Measurements from ENCODE around the gene DOHH.
"Not testable (repeated sequence)": the region's sequence is repeated elsewhere in the genome, so short reads cannot be mapped to it uniquely, and the experiment has no call there.

The DOHH gene

GRCh38 chr19:3456925-3457527 is 43.4 kb downstream of the DOHH start:
- H3K27ac ChIP-seq: no peak overlapping the region

GRCh38 chr19:3455960-3456601 is 44.4 kb downstream of the DOHH start:
- H3K27ac ChIP-seq: no peak overlapping the region
- TF ChIP-seq CTCF (conservative IDR thresholded peaks at IDR 0.05): no peak

More at GRCh38 chr19:3456925-3457527, 43.4 kb downstream of the DOHH start:
- no peak for TF ChIP-seq CTCF (conservative IDR thresholded peaks at IDR 0.05)

GRCh38 chr19:3455393-3455955 is 45.0 kb downstream of the DOHH start:
- H3K27ac ChIP-seq: no peak overlapping the region
- no peak for TF ChIP-seq CTCF (conservative IDR thresholded peaks at IDR 0.05)

- no peak overlapping the region for H3K27ac ChIP-seq
- no peak for TF ChIP-seq CTCF (conservative IDR thresholded peaks at IDR 0.05)
Observed at GRCh38 chr19:3454656-3455392, 45.6 kb downstream of the DOHH start.

- TF ChIP-seq CTCF (conservative IDR thresholded peaks at IDR 0.05): no peak
- no peak overlapping the region for H3K27ac ChIP-seq
Observed at GRCh38 chr19:3453840-3454239, 46.6 kb downstream of the DOHH start.

- not testable (repeated sequence) for H3K27ac ChIP-seq
Observed at GRCh38 chr19:3452942-3453214, 47.6 kb downstream of the DOHH start.

GRCh38 chr19:3452171-3452941 is 48.1 kb downstream of the DOHH start:
- H3K27ac ChIP-seq: no peak overlapping the region
- TF ChIP-seq CTCF (conservative IDR thresholded peaks at IDR 0.05): no peak
